ENCODE data around the gene KDM4B.

DNA sequence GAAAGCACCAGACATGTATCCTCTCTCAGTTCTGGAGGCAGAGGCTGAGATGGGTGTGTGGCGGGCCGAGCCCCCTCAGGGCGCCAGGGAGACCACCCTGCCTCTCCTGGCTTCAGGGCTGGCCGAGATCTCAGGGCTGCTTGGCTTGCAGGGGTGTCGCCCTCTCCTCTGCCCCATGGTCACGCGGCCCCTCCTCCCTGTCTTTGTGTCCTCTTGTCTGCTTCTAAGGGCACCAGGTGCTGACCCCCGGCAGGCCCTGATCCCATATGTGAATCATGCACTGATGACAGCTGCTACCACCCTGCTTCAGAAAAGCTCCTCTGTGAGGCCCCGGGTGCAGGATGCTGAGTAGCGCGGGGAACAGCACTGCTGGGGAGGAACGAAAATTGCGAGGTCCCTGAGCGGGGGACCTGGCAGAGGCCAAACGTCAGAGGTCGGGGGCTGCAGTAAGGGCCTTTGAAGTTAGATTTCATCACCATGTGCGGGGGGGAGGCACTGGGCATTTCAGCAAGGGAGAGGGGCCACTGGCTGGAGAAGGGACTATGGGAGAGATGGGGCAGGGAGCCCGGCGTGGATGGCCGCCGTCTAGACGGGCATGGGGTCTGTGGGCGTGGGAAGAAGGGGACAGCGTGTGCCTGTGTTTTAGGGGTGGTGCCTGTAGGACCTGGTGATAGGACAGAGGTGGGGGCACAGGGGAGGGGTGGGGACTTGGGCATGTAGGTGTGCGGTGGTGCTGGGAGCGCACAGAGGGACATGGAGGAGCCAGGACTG lies 125.2 kb downstream of the KDM4B start:
- TF ChIP-seq, protein P1, sequence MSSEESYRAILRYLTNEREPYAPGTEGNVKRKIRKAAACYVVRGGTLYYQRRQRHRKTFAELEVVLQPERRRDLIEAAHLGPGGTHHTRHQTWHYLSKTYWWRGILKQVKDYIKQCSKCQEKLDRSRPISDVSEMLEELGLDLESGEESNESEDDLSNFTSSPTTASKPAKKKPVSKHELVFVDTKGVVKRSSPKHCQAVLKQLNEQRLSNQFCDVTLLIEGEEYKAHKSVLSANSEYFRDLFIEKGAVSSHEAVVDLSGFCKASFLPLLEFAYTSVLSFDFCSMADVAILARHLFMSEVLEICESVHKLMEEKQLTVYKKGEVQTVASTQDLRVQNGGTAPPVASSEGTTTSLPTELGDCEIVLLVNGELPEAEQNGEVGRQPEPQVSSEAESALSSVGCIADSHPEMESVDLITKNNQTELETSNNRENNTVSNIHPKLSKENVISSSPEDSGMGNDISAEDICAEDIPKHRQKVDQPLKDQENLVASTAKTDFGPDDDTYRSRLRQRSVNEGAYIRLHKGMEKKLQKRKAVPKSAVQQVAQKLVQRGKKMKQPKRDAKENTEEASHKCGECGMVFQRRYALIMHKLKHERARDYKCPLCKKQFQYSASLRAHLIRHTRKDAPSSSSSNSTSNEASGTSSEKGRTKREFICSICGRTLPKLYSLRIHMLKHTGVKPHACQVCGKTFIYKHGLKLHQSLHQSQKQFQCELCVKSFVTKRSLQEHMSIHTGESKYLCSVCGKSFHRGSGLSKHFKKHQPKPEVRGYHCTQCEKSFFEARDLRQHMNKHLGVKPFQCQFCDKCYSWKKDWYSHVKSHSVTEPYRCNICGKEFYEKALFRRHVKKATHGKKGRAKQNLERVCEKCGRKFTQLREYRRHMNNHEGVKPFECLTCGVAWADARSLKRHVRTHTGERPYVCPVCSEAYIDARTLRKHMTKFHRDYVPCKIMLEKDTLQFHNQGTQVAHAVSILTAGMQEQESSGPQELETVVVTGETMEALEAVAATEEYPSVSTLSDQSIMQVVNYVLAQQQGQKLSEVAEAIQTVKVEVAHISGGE (CRISPR knock-in tag; IDR thresholded peaks at IDR 0.05), result no peak
- TF ChIP-seq GABPA (IDR thresholded peaks at IDR 0.05; ENCODE audit: low read depth), result no peak
- TF ChIP-seq, protein P2, sequence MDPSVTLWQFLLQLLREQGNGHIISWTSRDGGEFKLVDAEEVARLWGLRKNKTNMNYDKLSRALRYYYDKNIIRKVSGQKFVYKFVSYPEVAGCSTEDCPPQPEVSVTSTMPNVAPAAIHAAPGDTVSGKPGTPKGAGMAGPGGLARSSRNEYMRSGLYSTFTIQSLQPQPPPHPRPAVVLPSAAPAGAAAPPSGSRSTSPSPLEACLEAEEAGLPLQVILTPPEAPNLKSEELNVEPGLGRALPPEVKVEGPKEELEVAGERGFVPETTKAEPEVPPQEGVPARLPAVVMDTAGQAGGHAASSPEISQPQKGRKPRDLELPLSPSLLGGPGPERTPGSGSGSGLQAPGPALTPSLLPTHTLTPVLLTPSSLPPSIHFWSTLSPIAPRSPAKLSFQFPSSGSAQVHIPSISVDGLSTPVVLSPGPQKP (IDR thresholded peaks at IDR 0.05; ENCODE audit: low read depth, low read length), result no peak
- no peak for TF ChIP-seq FOS (IDR thresholded peaks at IDR 0.05; ENCODE audit: borderline replicate concordance, extremely low read depth, insufficient read length)
- TF ChIP-seq, protein P3, sequence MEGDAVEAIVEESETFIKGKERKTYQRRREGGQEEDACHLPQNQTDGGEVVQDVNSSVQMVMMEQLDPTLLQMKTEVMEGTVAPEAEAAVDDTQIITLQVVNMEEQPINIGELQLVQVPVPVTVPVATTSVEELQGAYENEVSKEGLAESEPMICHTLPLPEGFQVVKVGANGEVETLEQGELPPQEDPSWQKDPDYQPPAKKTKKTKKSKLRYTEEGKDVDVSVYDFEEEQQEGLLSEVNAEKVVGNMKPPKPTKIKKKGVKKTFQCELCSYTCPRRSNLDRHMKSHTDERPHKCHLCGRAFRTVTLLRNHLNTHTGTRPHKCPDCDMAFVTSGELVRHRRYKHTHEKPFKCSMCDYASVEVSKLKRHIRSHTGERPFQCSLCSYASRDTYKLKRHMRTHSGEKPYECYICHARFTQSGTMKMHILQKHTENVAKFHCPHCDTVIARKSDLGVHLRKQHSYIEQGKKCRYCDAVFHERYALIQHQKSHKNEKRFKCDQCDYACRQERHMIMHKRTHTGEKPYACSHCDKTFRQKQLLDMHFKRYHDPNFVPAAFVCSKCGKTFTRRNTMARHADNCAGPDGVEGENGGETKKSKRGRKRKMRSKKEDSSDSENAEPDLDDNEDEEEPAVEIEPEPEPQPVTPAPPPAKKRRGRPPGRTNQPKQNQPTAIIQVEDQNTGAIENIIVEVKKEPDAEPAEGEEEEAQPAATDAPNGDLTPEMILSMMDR (IDR thresholded peaks at IDR 0.05 in 2 of 3, conservative IDR thresholded peaks at IDR 0.05 in 1 of 3; ENCODE audit: control insufficient read depth in 2 of 3, extremely low read depth in 1 of 3, insufficient read depth in 1 of 3, low read depth in 3 of 3, low read length in 3 of 3), result no peak
- TF ChIP-seq NBN (IDR thresholded peaks at IDR 0.05), result no peak
- TF ChIP-seq RBBP5 (conservative IDR thresholded peaks at IDR 0.05), result no peak
- TF ChIP-seq POLR2A (IDR thresholded peaks at IDR 0.05; ENCODE audit: low read depth, low read length), result no peak; the same call in 1 of the 2 replicates
- TF ChIP-seq, protein P4, sequence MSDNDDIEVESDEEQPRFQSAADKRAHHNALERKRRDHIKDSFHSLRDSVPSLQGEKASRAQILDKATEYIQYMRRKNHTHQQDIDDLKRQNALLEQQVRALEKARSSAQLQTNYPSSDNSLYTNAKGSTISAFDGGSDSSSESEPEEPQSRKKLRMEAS (IDR thresholded peaks at IDR 0.05; ENCODE audit: low read depth, low read length), result no peak
- TF ChIP-seq CBFB (IDR thresholded peaks at IDR 0.05; ENCODE audit: low read depth), result no peak
- TF ChIP-seq ASH2L (IDR thresholded peaks at IDR 0.05; ENCODE audit: borderline replicate concordance, low read depth), result no peak
- no peak for TF ChIP-seq EGR1 (IDR thresholded peaks at IDR 0.05; ENCODE audit: borderline replicate concordance in 1 of 2, low read depth in 2 of 2, low read length in 2 of 2)
- TF ChIP-seq CREB1 (IDR thresholded peaks at IDR 0.05; ENCODE audit: low read depth), result no peak

Measured in GM12878 (cell line).